Measurements from ENCODE around the gene EPB41L4B.

EPB41L4B gene

GRCh38 chr9:109276469-109277440 is 44.1 kb downstream of the EPB41L4B start:
- H3K27me3 ChIP-seq (ENCODE audit: control insufficient read depth, insufficient read depth, low read length): peaks cover 8% of the 10 kb centered on the region
- H3K4me1 ChIP-seq (ENCODE audit: control insufficient read depth, insufficient read depth, low read length): no peaks in the 10 kb centered on the region
- no peaks in the 10 kb centered on the region for H3K36me3 ChIP-seq (ENCODE audit: insufficient read depth, low read length)
- no peak overlapping the region for H3K9ac ChIP-seq (ENCODE audit: low read depth, low read length)
- no peak overlapping the region for H3K4me3 ChIP-seq (ENCODE audit: low read length)
- no peak overlapping the region for H3K4me2 ChIP-seq (ENCODE audit: low read length)
- no peaks in the 10 kb centered on the region for H3K9me3 ChIP-seq (replicated peaks; ENCODE audit: low read length)

GRCh38 chr9:109274884-109275730 is 45.8 kb downstream of the EPB41L4B start:
- no peaks in the 10 kb centered on the region for H3K36me3 ChIP-seq (ENCODE audit: insufficient read depth, low read length)
- H3K4me1 ChIP-seq (ENCODE audit: control insufficient read depth, insufficient read depth, low read length): no peaks in the 10 kb centered on the region
- peaks cover 8% of the 10 kb centered on the region for H3K27me3 ChIP-seq (ENCODE audit: control insufficient read depth, insufficient read depth, low read length)
- H3K9ac ChIP-seq (ENCODE audit: low read depth, low read length): no peak overlapping the region
- no peaks in the 10 kb centered on the region for H3K9me3 ChIP-seq (replicated peaks; ENCODE audit: low read length)
- H3K4me3 ChIP-seq (ENCODE audit: low read length): no peak overlapping the region
- H3K4me2 ChIP-seq (ENCODE audit: low read length): no peak overlapping the region

GRCh38 chr9:109273869-109274268 is 47.0 kb downstream of the EPB41L4B start:
- Histone ChIP-seq H3K36me3 (ENCODE audit: insufficient read depth, low read length) (no peaks in the 10 kb centered on the region), H3K9ac (ENCODE audit: low read depth, low read length) (no peak overlapping the region), H3K9me3 (replicated peaks; ENCODE audit: low read length) (no peaks in the 10 kb centered on the region), H3K4me2 (ENCODE audit: low read length) (no peak overlapping the region), H3K4me3 (ENCODE audit: low read length) (no peak overlapping the region), H3K27me3 (ENCODE audit: control insufficient read depth, insufficient read depth, low read length) (peaks cover 8% of the 10 kb centered on the region), H3K4me1 (ENCODE audit: control insufficient read depth, insufficient read depth, low read length) (no peaks in the 10 kb centered on the region)

GRCh38 chr9:109272745-109273144 is 48.1 kb downstream of the EPB41L4B start:
- no peak overlapping the region for H3K4me3 ChIP-seq (ENCODE audit: low read length)
- no peaks in the 10 kb centered on the region for H3K36me3 ChIP-seq (ENCODE audit: insufficient read depth, low read length)
- H3K9ac ChIP-seq (ENCODE audit: low read depth, low read length): no peak overlapping the region
- H3K9me3 ChIP-seq (replicated peaks; ENCODE audit: low read length): no peaks in the 10 kb centered on the region
- no peak overlapping the region for H3K4me2 ChIP-seq (ENCODE audit: low read length)
- H3K27me3 ChIP-seq (ENCODE audit: control insufficient read depth, insufficient read depth, low read length): peaks cover 8% of the 10 kb centered on the region
- no peaks in the 10 kb centered on the region for H3K4me1 ChIP-seq (ENCODE audit: control insufficient read depth, insufficient read depth, low read length)

- no peaks in the 10 kb centered on the region for H3K36me3 ChIP-seq (ENCODE audit: insufficient read depth, low read length)
- H3K4me1 ChIP-seq (ENCODE audit: control insufficient read depth, insufficient read depth, low read length): no peaks in the 10 kb centered on the region
- no peak overlapping the region for H3K9ac ChIP-seq (ENCODE audit: low read depth, low read length)
- H3K27me3 ChIP-seq (ENCODE audit: control insufficient read depth, insufficient read depth, low read length): peaks cover 8% of the 10 kb centered on the region
- no peak overlapping the region for H3K4me2 ChIP-seq (ENCODE audit: low read length)
- no peak overlapping the region for H3K4me3 ChIP-seq (ENCODE audit: low read length)
- no peaks in the 10 kb centered on the region for H3K9me3 ChIP-seq (replicated peaks; ENCODE audit: low read length)
These were observed 48.8 kb downstream of the EPB41L4B start for GRCh38 chr9:109272045-109272444.

DNA sequence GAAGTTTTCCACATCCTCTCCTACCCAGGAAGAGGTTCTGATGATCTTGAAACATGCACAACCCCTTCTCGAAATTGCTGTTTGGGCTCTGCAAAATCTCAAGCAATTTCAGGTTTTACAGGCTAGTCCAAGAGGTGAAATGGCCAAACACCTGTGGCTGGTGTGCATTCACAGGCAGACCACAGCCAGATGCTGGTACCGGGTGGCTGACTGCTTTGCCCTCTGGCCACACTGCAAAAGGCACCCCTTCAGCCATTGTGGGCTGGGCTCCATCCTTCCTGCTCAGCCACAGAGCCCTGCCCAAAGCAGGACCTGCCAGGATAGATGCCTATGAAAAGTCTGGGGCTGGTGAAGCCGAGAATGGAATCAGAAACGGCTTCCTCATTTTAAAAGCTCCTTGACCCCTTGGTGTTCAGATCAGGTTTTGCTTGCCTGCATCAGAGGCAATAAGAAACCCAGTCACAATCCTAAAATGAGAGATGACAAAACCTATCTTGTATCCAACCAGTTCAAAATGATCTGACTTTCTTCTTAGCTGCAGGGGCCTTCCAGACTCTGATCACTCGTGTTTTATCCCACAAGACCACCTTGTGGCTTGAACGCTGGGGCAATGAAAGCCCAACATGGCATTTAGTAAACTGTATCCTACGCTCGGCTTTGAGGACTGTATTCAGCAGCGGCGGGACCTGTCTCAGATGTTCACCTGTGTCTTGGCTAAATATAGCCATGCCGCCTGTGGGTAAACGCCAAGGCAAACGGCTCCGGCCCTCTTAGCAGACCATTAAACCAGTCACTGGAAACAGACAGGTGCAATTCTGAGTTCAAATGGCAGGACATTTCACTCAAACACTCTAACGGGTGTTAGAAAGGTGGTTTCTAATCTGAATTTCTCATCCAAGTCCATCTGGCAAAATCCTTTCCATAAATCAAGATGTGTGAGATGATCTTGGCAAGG is 49.6 kb downstream of the EPB41L4B start:
- Histone ChIP-seq H3K9me3 (replicated peaks; ENCODE audit: low read length) (no peaks in the 10 kb centered on the region), H3K9ac (ENCODE audit: low read depth, low read length) (no peak overlapping the region), H3K36me3 (ENCODE audit: insufficient read depth, low read length) (no peaks in the 10 kb centered on the region), H3K4me1 (ENCODE audit: control insufficient read depth, insufficient read depth, low read length) (no peaks in the 10 kb centered on the region), H3K4me2 (ENCODE audit: low read length) (no peak overlapping the region), H3K4me3 (ENCODE audit: low read length) (no peak overlapping the region), H3K27me3 (ENCODE audit: control insufficient read depth, insufficient read depth, low read length) (peaks cover 6% of the 10 kb centered on the region)

- Histone ChIP-seq H3K27me3 (ENCODE audit: control insufficient read depth, insufficient read depth, low read length) (peaks cover 5% of the 10 kb centered on the region), H3K36me3 (ENCODE audit: insufficient read depth, low read length) (no peaks in the 10 kb centered on the region), H3K4me2 (ENCODE audit: low read length) (no peak overlapping the region), H3K4me3 (ENCODE audit: low read length) (no peak overlapping the region), H3K9me3 (replicated peaks; ENCODE audit: low read length) (no peaks in the 10 kb centered on the region), H3K9ac (ENCODE audit: low read depth, low read length) (no peak overlapping the region), H3K4me1 (ENCODE audit: control insufficient read depth, insufficient read depth, low read length) (no peaks in the 10 kb centered on the region)
These were observed 50.4 kb downstream of the EPB41L4B start for GRCh38 chr9:109270441-109270840.

- Histone ChIP-seq H3K27me3 (ENCODE audit: control insufficient read depth, insufficient read depth, low read length) (peaks cover 5% of the 10 kb centered on the region), H3K9ac (ENCODE audit: low read depth, low read length) (no peak overlapping the region)
These were observed 51.0 kb downstream of the EPB41L4B start for GRCh38 chr9:109269839-109270238.

GRCh38 chr9:109269081-109269480 is 51.8 kb downstream of the EPB41L4B start:
- no peak overlapping the region for H3K9ac ChIP-seq (ENCODE audit: low read depth, low read length)
- peaks cover 1% of the 10 kb centered on the region for H3K27me3 ChIP-seq (ENCODE audit: control insufficient read depth, insufficient read depth, low read length)
- no peaks in the 10 kb centered on the region for H3K36me3 ChIP-seq (ENCODE audit: insufficient read depth, low read length)
- H3K4me3 ChIP-seq (ENCODE audit: low read length): no peak overlapping the region
- H3K4me1 ChIP-seq (ENCODE audit: control insufficient read depth, insufficient read depth, low read length): no peaks in the 10 kb centered on the region
- H3K9me3 ChIP-seq (replicated peaks; ENCODE audit: low read length): no peaks in the 10 kb centered on the region
- no peak overlapping the region for H3K4me2 ChIP-seq (ENCODE audit: low read length)

More at GRCh38 chr9:109269839-109270238, 51.0 kb downstream of the EPB41L4B start:
- H3K4me1 ChIP-seq (ENCODE audit: control insufficient read depth, insufficient read depth, low read length): no peaks in the 10 kb centered on the region
- H3K4me2 ChIP-seq (ENCODE audit: low read length): no peak overlapping the region
- H3K36me3 ChIP-seq (ENCODE audit: insufficient read depth, low read length): no peaks in the 10 kb centered on the region
- no peaks in the 10 kb centered on the region for H3K9me3 ChIP-seq (replicated peaks; ENCODE audit: low read length)
- no peak overlapping the region for H3K4me3 ChIP-seq (ENCODE audit: low read length)

- H3K4me1 ChIP-seq (ENCODE audit: control insufficient read depth, insufficient read depth, low read length): no peaks in the 10 kb centered on the region
- no peak overlapping the region for H3K4me3 ChIP-seq (ENCODE audit: low read length)
- no peaks in the 10 kb centered on the region for H3K9me3 ChIP-seq (replicated peaks; ENCODE audit: low read length)
These were observed 53.3 kb downstream of the EPB41L4B start for GRCh38 chr9:109267555-109267954.

More at GRCh38 chr9:109267555-109267954, 53.3 kb downstream of the EPB41L4B start:
- H3K9ac ChIP-seq (ENCODE audit: low read depth, low read length): no peak overlapping the region
- no peak overlapping the region for H3K4me2 ChIP-seq (ENCODE audit: low read length)
- no peaks in the 10 kb centered on the region for H3K36me3 ChIP-seq (ENCODE audit: insufficient read depth, low read length)
- H3K27me3 ChIP-seq (ENCODE audit: control insufficient read depth, insufficient read depth, low read length): no peaks in the 10 kb centered on the region

Data from skeletal muscle satellite cell (primary cell).